H1 (cell line): Measurements from ENCODE around the gene SPATA16. TPM values are rescaled to one million over a fixed set of nuclear protein-coding genes. Genes with fewer than 3 reads are reported as not detected.
A peak's percentile ranks its signal among the peaks of the same experiment; 100 is the strongest.

Experiments
- CTCF ChIA-PET: fragments of 300-600 bp; sonication (Branson Sonifier 250); formaldehyde crosslinking; loops from one replicate; lab custom pipeline; 2021; ENCODE audit not compliant: partially characterized antibody; lab: Charles Lee
- POLR2A ChIA-PET: fragments of 300-600 bp; sonication (Branson Sonifier 250); formaldehyde crosslinking; loops from one replicate; lab custom pipeline; 2021; ENCODE audit warnings: inconsistent platforms; ENCODE audit not compliant: partially characterized antibody; lab: Charles Lee
- DNase-seq, 2 experiments: peaks; one replicate each; pipeline versions ENCODE4 v3.0.0 to v3.0.0-alpha.2; 2010 to 2022; ENCODE audit warnings: low spot score in 2 of 2, low read depth in 1 of 2, mixed read lengths in 1 of 2
- FAIRE-seq: peaks from 2 replicates; lab custom pipeline; 2011; peaks lifted over from hg19 to GRCh38; lab: Jason Lieb, UNC
- H2AFZ ChIP-seq: 2 replicates; pipeline ENCODE4 v1.8.1; 2012; ENCODE audit warnings: low read length, inconsistent platforms
- H2AK5ac ChIP-seq: 2 replicates; pipeline ENCODE4 v1.6.1; 2013; ENCODE audit warnings: low read depth, low read length
- H2BK120ac ChIP-seq: replicated peaks from 2 replicates; pipeline ENCODE3; 2013; ENCODE audit warnings: low read depth, low read length, inconsistent platforms
- H2BK12ac ChIP-seq: 2 replicates; pipeline ENCODE4 v1.6.1; 2013; ENCODE audit warnings: low read depth, low read length
- H2BK15ac ChIP-seq: 2 replicates; pipeline ENCODE4 v1.6.1; 2013; ENCODE audit warnings: low read length
- H2BK20ac ChIP-seq: 2 replicates; pipeline ENCODE4 v1.6.1; 2013; ENCODE audit warnings: low read length
- H2BK5ac ChIP-seq: 2 replicates; pipeline ENCODE4 v1.6.1; 2013; ENCODE audit warnings: low read depth, low read length
- H3K14ac ChIP-seq: 2 replicates; pipeline ENCODE4 v1.6.1; 2013; ENCODE audit warnings: inconsistent platforms; ENCODE audit not compliant: insufficient read length
- H3K18ac ChIP-seq: 2 replicates; pipeline ENCODE4 v1.6.1; 2013; ENCODE audit warnings: low read length; ENCODE audit errors: extremely low read depth
- H3K23ac ChIP-seq: 2 replicates; pipeline ENCODE4 v1.6.1; 2013; ENCODE audit warnings: inconsistent platforms; ENCODE audit not compliant: insufficient read length
- H3K23me2 ChIP-seq: 2 replicates; pipeline ENCODE4 v1.6.1; 2013; ENCODE audit warnings: low read depth, low read length
- H3K27ac ChIP-seq: 2 replicates; pipeline ENCODE4 v1.6.1; 2011; ENCODE audit warnings: low read depth, low read length, inconsistent platforms
- H3K27me3 ChIP-seq, 4 experiments: replicated peaks in 1 of 4; 1 replicate in 1 of 4; 2 replicates in 3 of 4; pipeline versions ENCODE4 v1.6.1 to v1.8.1; 2011 to 2013; ENCODE audit warnings: low read length in 3 of 4, mild to moderate bottlenecking in 3 of 4, inconsistent platforms in 2 of 4, mixed read lengths in 2 of 4, moderate library complexity in 1 of 4; ENCODE audit not compliant: control insufficient read depth in 3 of 4, insufficient read depth in 3 of 4; ENCODE audit errors: extremely low read depth in 1 of 4
- H3K36me3 ChIP-seq, 4 experiments: 2 replicates each; pipeline versions ENCODE4 v1.6.1 to v1.8.1; 2011 to 2013; ENCODE audit warnings: mild to moderate bottlenecking in 4 of 4, low read length in 3 of 4, moderate library complexity in 2 of 4, control low read depth in 1 of 4, inconsistent platforms in 1 of 4; ENCODE audit not compliant: insufficient read depth in 4 of 4, control insufficient read depth in 2 of 4
- H3K4ac ChIP-seq: replicated peaks from 2 replicates; pipeline ENCODE3; 2013; ENCODE audit warnings: low read length, low read depth, mixed read lengths, inconsistent platforms; ENCODE audit not compliant: insufficient read length
- H3K4me1 ChIP-seq, 4 experiments: replicated peaks in 1 of 4; 1 replicate in 1 of 4; 2 replicates in 3 of 4; pipeline versions ENCODE4 v1.6.1 to v1.8.1; 2011 to 2013; ENCODE audit warnings: low read length in 3 of 4, inconsistent platforms in 2 of 4, mixed read lengths in 1 of 4; ENCODE audit not compliant: insufficient read depth in 4 of 4, control insufficient read depth in 3 of 4
- H3K4me2 ChIP-seq, 2 experiments: 2 replicates each; pipeline versions ENCODE4 v1.6.1 to v1.8.1; 2011 to 2013; ENCODE audit warnings: low read depth in 2 of 2, low read length in 2 of 2, control low read depth in 1 of 2, inconsistent platforms in 1 of 2, mild to moderate bottlenecking in 1 of 2; ENCODE audit not compliant: insufficient read depth in 1 of 2
- H3K4me3 ChIP-seq, 4 experiments: fragments of 200-600, 300-600 bp in 1 of 4; sonication (generic), shearing (Covaris generic), sonication (Bioruptor Twin) in 1 of 4; 2 replicates each; pipeline versions ENCODE4 v1.5.1 to v1.8.1; 2011 to 2016; ENCODE audit warnings: low read length in 4 of 4, low read depth in 3 of 4, control low read depth in 2 of 4, inconsistent platforms in 2 of 4, mild to moderate bottlenecking in 2 of 4, mixed read lengths in 1 of 4, moderate library complexity in 1 of 4; ENCODE audit not compliant: insufficient read depth in 2 of 4; ENCODE audit errors: extremely low read depth in 1 of 4
- H3K56ac ChIP-seq: replicated peaks from 2 replicates; pipeline ENCODE3; 2013; ENCODE audit warnings: low read depth, mild to moderate bottlenecking, mixed read lengths, low read length, inconsistent platforms; ENCODE audit not compliant: insufficient read length
- H3K79me1 ChIP-seq: 2 replicates; pipeline ENCODE4 v1.6.1; 2013; ENCODE audit warnings: low read depth, low read length, control low read depth
- H3K79me2 ChIP-seq, 2 experiments: 2 replicates each; pipeline versions ENCODE4 v1.6.1 to v1.8.1; 2012 to 2013; ENCODE audit warnings: low read length in 2 of 2, mild to moderate bottlenecking in 2 of 2, inconsistent platforms in 1 of 2; ENCODE audit not compliant: insufficient read depth in 2 of 2, control insufficient read depth in 1 of 2
- H3K9ac ChIP-seq, 4 experiments: replicated peaks in 1 of 4; 1 replicate in 1 of 4; 2 replicates in 3 of 4; pipeline versions ENCODE4 v1.6.1 to v1.8.1; 2011 to 2013; ENCODE audit warnings: low read depth in 3 of 4, low read length in 3 of 4, control low read depth in 2 of 4, mild to moderate bottlenecking in 2 of 4, moderate library complexity in 2 of 4, inconsistent platforms in 1 of 4; ENCODE audit errors: extremely low read depth in 1 of 4
- H3K9me3 ChIP-seq, 2 experiments: 2 replicates each; pipeline versions ENCODE4 v1.6.1 to v1.8.1; 2012 to 2013; ENCODE audit warnings: mild to moderate bottlenecking in 2 of 2, moderate library complexity in 2 of 2, control low read depth in 1 of 2, inconsistent platforms in 1 of 2, low read depth in 1 of 2, low read length in 1 of 2, mixed read lengths in 1 of 2; ENCODE audit not compliant: insufficient read depth in 2 of 2
- H4K20me1 ChIP-seq, 2 experiments: replicated peaks in 1 of 2; 2 replicates each; pipeline versions ENCODE3 to v1.8.1; 2011 to 2013; ENCODE audit warnings: inconsistent platforms in 2 of 2, low read length in 2 of 2, mild to moderate bottlenecking in 1 of 2; ENCODE audit not compliant: insufficient read depth in 2 of 2, control insufficient read depth in 1 of 2
- H4K5ac ChIP-seq: 2 replicates; pipeline ENCODE4 v1.6.1; 2013; ENCODE audit warnings: low read length, low read depth, mixed read lengths, inconsistent platforms; ENCODE audit not compliant: insufficient read length
- H4K8ac ChIP-seq: 2 replicates; pipeline ENCODE4 v1.8.0; 2013; ENCODE audit warnings: mild to moderate bottlenecking, moderate library complexity, low read length, inconsistent platforms; ENCODE audit not compliant: insufficient read depth; ENCODE audit errors: extremely low read depth
- H4K91ac ChIP-seq: replicated peaks from 2 replicates; pipeline ENCODE3; 2013; ENCODE audit warnings: low read length, mixed read lengths, inconsistent platforms; ENCODE audit not compliant: insufficient read length
- ASH2L ChIP-seq: fragments of 200-600, 300-600 bp; sonication (generic); IDR thresholded peaks from one replicate; pipeline ENCODE4 v1.7.1; 2017; ENCODE audit warnings: low read length
- BACH1 ChIP-seq: IDR thresholded peaks from 2 replicates; pipeline ENCODE4 v1.6.1; 2012; ENCODE audit warnings: low read length, improper control_type of control experiment
- BRCA1 ChIP-seq: IDR thresholded peaks from 2 replicates; pipeline ENCODE4 v1.6.1; 2012; ENCODE audit warnings: low read depth, low read length, improper control_type of control experiment
- CHD1 ChIP-seq: IDR thresholded peaks from 2 replicates; pipeline ENCODE4 v1.6.1; 2012; ENCODE audit warnings: low read depth, low read length, improper control_type of control experiment
- CREB1 ChIP-seq: IDR thresholded peaks from 2 replicates; pipeline ENCODE4 v1.6.1; 2012; ENCODE audit warnings: inconsistent platforms
- FOSL1 ChIP-seq: IDR thresholded peaks from 2 replicates; pipeline ENCODE4 v1.6.1; 2011; ENCODE audit warnings: mild to moderate bottlenecking, low read depth, low read length, moderate library complexity; ENCODE audit not compliant: insufficient read depth
- HDAC2 ChIP-seq, 2 experiments: fragments of 300-600 bp in 1 of 2; sonication (generic) in 1 of 2; IDR thresholded peaks; 2 replicates each; pipeline ENCODE4 v1.6.1; 2011 to 2012; ENCODE audit warnings: low read depth in 2 of 2, low read length in 2 of 2, mild to moderate bottlenecking in 2 of 2, moderate library complexity in 2 of 2, borderline replicate concordance in 1 of 2, inconsistent platforms in 1 of 2
- HDAC6 ChIP-seq: IDR thresholded peaks from one replicate; pipeline ENCODE4 v1.7.1; 2012; ENCODE audit warnings: low read depth, mild to moderate bottlenecking, inconsistent platforms, low read length, moderate library complexity
- POLR2A ChIP-seq, 2 experiments: IDR thresholded peaks; 1 replicate in 1 of 2; 2 replicates in 1 of 2; pipeline ENCODE4 v1.6.1; 2011; ENCODE audit warnings: low read depth in 2 of 2, low read length in 2 of 2, mild to moderate bottlenecking in 2 of 2; ENCODE audit errors: control extremely low read depth in 1 of 2
- POLR2AphosphoS5 ChIP-seq: IDR thresholded peaks from 2 replicates; pipeline ENCODE4 v1.6.1; 2011; ENCODE audit warnings: low read depth, low read length
- RBBP5 ChIP-seq: IDR thresholded peaks from 2 replicates; pipeline ENCODE4 v1.7.1; 2012; ENCODE audit warnings: low read depth, mild to moderate bottlenecking, inconsistent platforms, low read length, moderate library complexity, borderline replicate concordance
- SP1 ChIP-seq: IDR thresholded peaks from 2 replicates; pipeline ENCODE4 v1.6.1; 2011; ENCODE audit warnings: low read depth, low read length
- SUZ12 ChIP-seq: fragments of 200-600 bp; sonication (generic); IDR thresholded peaks from 2 replicates; pipeline ENCODE4 v1.6.1; 2012; ENCODE audit warnings: mild to moderate bottlenecking, inconsistent platforms, low read length, moderate library complexity, mixed read lengths
- TAF7 ChIP-seq: optimal IDR thresholded peaks from 2 replicates; pipeline ENCODE3; 2011; ENCODE audit warnings: low read depth, mild to moderate bottlenecking, inconsistent platforms, low read length, moderate library complexity, borderline replicate concordance
- YY1 ChIP-seq: IDR thresholded peaks from 2 replicates; pipeline ENCODE4 v1.6.1; 2011; ENCODE audit warnings: low read depth, mild to moderate bottlenecking, low read length
- polyA plus RNA-seq, 7 experiments: library from polyadenylated mRNA; depleted of rRNA in 3 of 7; stranded (reverse) in 5 of 7; unstranded in 2 of 7; fragments of >200 nt in 5 of 7; fragments of 200-250 nt in 2 of 7; gene quantifications; 1 replicate in 5 of 7; 2 replicates in 1 of 7; 4 replicates in 1 of 7; pipeline versions ENCODE4 v1.2.1 to v1.2.3, GENCODE V29; 2011 to 2013; ENCODE audit warnings: missing spikeins in 2 of 7, mixed read lengths in 2 of 7
- total RNA-seq: library from RNA; stranded (reverse); fragmentation: NEBNext Ultra II Directional; extraction: Animal tissue kit (Norgen Biotek cat#: 25700); gene quantifications from 2 replicates; pipeline ENCODE4 v1.2.1, GENCODE V29; 2021
- TF ChIP-seq, protein P1 (sequence below): IDR thresholded peaks from 2 replicates; pipeline ENCODE4 v1.6.1; 2011; ENCODE audit warnings: low read length, improper control_type of control experiment

Gene SPATA16
- total and polyA plus RNA-seq, 2 of the 8 experiments (the other 6 are each of a cell fraction or from before 2014, with no cell fraction given) = 0.05 to 2.7 TPM

DNA sequence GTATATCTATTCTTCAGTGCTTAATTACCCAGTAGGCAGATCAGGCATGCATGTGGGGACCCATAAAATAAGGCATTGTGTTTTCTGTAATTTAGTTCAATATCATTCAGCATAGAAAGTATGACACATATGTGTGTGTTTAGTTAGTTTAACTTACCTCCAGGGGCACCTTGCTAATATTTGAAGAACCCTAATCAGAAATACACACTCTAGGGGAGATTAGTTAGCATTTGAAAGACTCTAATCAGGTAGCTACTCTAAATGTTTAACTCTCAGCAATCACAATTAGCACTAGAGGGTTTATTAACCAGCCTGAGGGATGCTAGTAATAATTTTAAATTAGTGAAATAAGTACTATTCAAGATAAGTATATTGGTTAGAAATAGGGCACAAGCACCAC is 286.0 kb downstream of the SPATA16 start:
- peak overlapping the region in 1 of 4 experiments; percentile 44; a peak in 1 of 8 replicates for H3K4me3 ChIP-seq
- no peak overlapping the region for H2BK15ac ChIP-seq
- DNase-seq = no peak
- H3K14ac ChIP-seq = no peak overlapping the region
- ChIA-PET POLR2A (interaction anchor here (1.0 to 1.4 kb wide), 2 partner anchors 8 to 9 kb away, joined by 3 to 5 read pairs; no protein-coding TSS in a partner anchor), CTCF (interaction anchor here (1.0 kb wide), 1 partner anchor 12 kb away, joined by 3 read pairs; no protein-coding TSS in a partner anchor)
- no peak overlapping the region for H3K23ac ChIP-seq
- no peaks in the 10 kb centered on the region for H3K79me1 ChIP-seq
- no peak overlapping the region for H4K5ac ChIP-seq
- peak overlapping the region; percentile 38 to 61; a peak in 3 of 4 replicates for H3K4me2 ChIP-seq
- FAIRE-seq = no peak
- H3K18ac ChIP-seq = no peak overlapping the region
- no peak overlapping the region for H3K56ac ChIP-seq
- H3K27ac ChIP-seq = no peak overlapping the region
- H3K79me2 ChIP-seq = no peaks in the 10 kb centered on the region
- H3K4ac ChIP-seq = no peak overlapping the region
- H2BK120ac ChIP-seq = no peak overlapping the region
- no peak overlapping the region for H2AK5ac ChIP-seq
- no peaks in the 10 kb centered on the region for H4K20me1 ChIP-seq
- H3K4me1 ChIP-seq = peaks cover 0 to 20% (median 14%) of the 10 kb centered on the region in 4 experiments; a peak in 4 of 7 replicates
- no peak overlapping the region for H2AFZ ChIP-seq
- no peak overlapping the region for H2BK12ac ChIP-seq
- H3K9ac ChIP-seq = no peak overlapping the region
- no peak overlapping the region for H2BK20ac ChIP-seq
- H3K36me3 ChIP-seq = no peaks in the 10 kb centered on the region
- H4K8ac ChIP-seq = no peak overlapping the region
- no peak overlapping the region for H4K91ac ChIP-seq
- no peaks in the 10 kb centered on the region for H3K23me2 ChIP-seq
- H3K27me3 ChIP-seq = peaks cover 0 to 3% (median 0%) of the 10 kb centered on the region in 4 experiments; a peak in 3 of 7 replicates
- no peak overlapping the region for H2BK5ac ChIP-seq
- no peaks in the 10 kb centered on the region for H3K9me3 ChIP-seq
- no peak for TF ChIP-seq RBBP5
- TF ChIP-seq YY1 = no peak
- TF ChIP-seq, protein P1, sequence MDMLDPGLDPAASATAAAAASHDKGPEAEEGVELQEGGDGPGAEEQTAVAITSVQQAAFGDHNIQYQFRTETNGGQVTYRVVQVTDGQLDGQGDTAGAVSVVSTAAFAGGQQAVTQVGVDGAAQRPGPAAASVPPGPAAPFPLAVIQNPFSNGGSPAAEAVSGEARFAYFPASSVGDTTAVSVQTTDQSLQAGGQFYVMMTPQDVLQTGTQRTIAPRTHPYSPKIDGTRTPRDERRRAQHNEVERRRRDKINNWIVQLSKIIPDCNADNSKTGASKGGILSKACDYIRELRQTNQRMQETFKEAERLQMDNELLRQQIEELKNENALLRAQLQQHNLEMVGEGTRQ = no peak
- TF ChIP-seq FOSL1 = no peak
- no peak for TF ChIP-seq SP1
- no peak for TF ChIP-seq CREB1
- no peak for TF ChIP-seq SUZ12
- TF ChIP-seq ASH2L = no peak
- no peak for TF ChIP-seq POLR2A (IDR thresholded peaks at IDR 0.05; ENCODE audit: control extremely low read depth in 1 of 2, low read depth in 2 of 2, low read length in 2 of 2)
- TF ChIP-seq TAF7 = no peak
- TF ChIP-seq HDAC6 = no peak
- TF ChIP-seq BACH1 = no peak
- TF ChIP-seq HDAC2 (IDR thresholded peaks at IDR 0.05; ENCODE audit: borderline replicate concordance in 1 of 2, low read depth in 2 of 2, low read length in 2 of 2) = no peak
- no peak for TF ChIP-seq POLR2AphosphoS5
- no peak for TF ChIP-seq BRCA1
- no peak for TF ChIP-seq CHD1
